Endodermal cell (in vitro differentiated cells): ENCODE results near the gene CAMK2B. TPM values are rescaled to one million over a fixed set of nuclear protein-coding genes. Genes with fewer than 3 reads are reported as not detected.

Source experiments
- DNase-seq: peaks from one replicate; pipeline ENCODE4 v3.0.0-alpha.2; 2017
- H3K27ac ChIP-seq: 2 replicates; pipeline ENCODE4 v1.5.1; 2013; ENCODE audit warnings: mild to moderate bottlenecking, low read depth, low read length, moderate library complexity
- H3K27me3 ChIP-seq: 2 replicates; pipeline ENCODE4 v1.6.1; 2013; ENCODE audit warnings: mild to moderate bottlenecking, low read length, moderate library complexity; ENCODE audit not compliant: insufficient read depth, control insufficient read depth, poor library complexity, severe bottlenecking
- H3K36me3 ChIP-seq: 2 replicates; pipeline ENCODE4 v1.7.0; 2013; ENCODE audit warnings: mild to moderate bottlenecking, low read length, moderate library complexity; ENCODE audit not compliant: control insufficient read depth, insufficient read depth
- H3K4me1 ChIP-seq: one replicate; pipeline ENCODE4 v1.7.0; 2013; ENCODE audit warnings: low read length; ENCODE audit not compliant: control insufficient read depth, insufficient read depth
- H3K4me3 ChIP-seq: 2 replicates; pipeline ENCODE4 v1.5.1; 2013; ENCODE audit warnings: mild to moderate bottlenecking, low read length, moderate library complexity
- H3K9ac ChIP-seq: 2 replicates; pipeline ENCODE4 v1.6.1; 2013; ENCODE audit warnings: mild to moderate bottlenecking, low read length, moderate library complexity; ENCODE audit not compliant: poor library complexity, severe bottlenecking; ENCODE audit errors: extremely low read depth
- H3K9me3 ChIP-seq: 2 replicates; pipeline ENCODE4 v1.6.1; 2013; ENCODE audit warnings: mild to moderate bottlenecking, low read length, moderate library complexity; ENCODE audit not compliant: control insufficient read depth
- H3K27ac Mint-ChIP-seq: 2 replicates; pipeline ENCODE4 v1.8.0; 2020; ENCODE audit warnings: mixed read lengths
- H3K27me3 Mint-ChIP-seq: 2 replicates; pipeline ENCODE4 v1.8.0; 2021; ENCODE audit warnings: mild to moderate bottlenecking, mixed read lengths; ENCODE audit not compliant: insufficient read depth
- H3K36me3 Mint-ChIP-seq: 2 replicates; pipeline ENCODE4 v1.8.0; 2020; ENCODE audit warnings: low read depth, mixed read lengths
- H3K4me1 Mint-ChIP-seq: 2 replicates; pipeline ENCODE4 v1.8.0; 2020; ENCODE audit warnings: mixed read lengths
- H3K4me3 Mint-ChIP-seq: 2 replicates; pipeline ENCODE4 v1.8.0; 2020; ENCODE audit warnings: mild to moderate bottlenecking, moderate library complexity, mixed read lengths
- H3K9me3 Mint-ChIP-seq: 2 replicates; pipeline ENCODE4 v1.8.0; 2020; ENCODE audit warnings: mild to moderate bottlenecking, mixed read lengths
- WGBS, 2 experiments: methylation state at CpG; one replicate each; pipeline versions ENCODE4 v1.1.5 to v1.1.7; 2013; ENCODE audit warnings: missing lambda C conversion rate in 2 of 2, mixed read lengths in 1 of 2; ENCODE audit not compliant: insufficient coverage in 1 of 2, insufficient read length in 1 of 2; 5-methylcytosine and 5-hydroxymethylcytosine counted together
- total RNA-seq, 2 donors: library from RNA; stranded (reverse); fragmentation: NEBNext Ultra II Directional in 1 of 2; extraction: Animal tissue kit (Norgen Biotek cat#: 25700) in 1 of 2; gene quantifications; 2 replicates in 1 of 2; 3 replicates in 1 of 2; pipeline ENCODE4 v1.2.1, GENCODE V29; 2021
- TF ChIP-seq, protein P1 (sequence below): fragments of 200-600 bp; sonication (generic); conservative IDR thresholded peaks from 2 replicates; pipeline ENCODE4 v1.5.0; 2021; ENCODE audit warnings: antibody characterized with exemption, mild to moderate bottlenecking

Gene CAMK2B
- total RNA-seq, 2 donors from 2014 or later: 0.26 TPM; not detected in 1

DNA sequence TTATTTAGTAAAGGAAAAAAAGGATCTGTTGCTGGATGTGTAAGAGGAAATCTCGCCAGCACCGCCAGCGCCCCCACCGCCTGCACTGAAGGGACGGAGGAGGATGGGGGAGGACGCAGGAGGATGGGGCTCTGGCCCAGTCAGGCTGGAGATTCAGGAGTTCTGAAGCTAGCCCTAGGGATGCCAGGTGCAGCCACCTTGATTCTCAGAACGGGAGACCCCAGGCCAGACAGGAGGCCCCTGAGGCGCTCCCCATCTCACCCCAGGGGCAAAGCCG is 1.3 kb downstream of the CAMK2B start:
- Histone ChIP-seq H3K9me3 (no peaks in the 10 kb centered on the region), H3K4me3 (no peak overlapping the region), H3K36me3 (no peaks in the 10 kb centered on the region), H3K27me3 (peaks cover 80% of the 10 kb centered on the region), H3K9ac (no peak overlapping the region), H3K4me1 (no peaks in the 10 kb centered on the region), H3K27ac (no peak overlapping the region)
- WGBS, 2 experiments: 35 to 40% methylated on average over 1 to 9 of the region's 9 CpGs
- Mint-ChIP-seq H3K27ac (no peak overlapping the region), H3K36me3 (no peaks in the 10 kb centered on the region), H3K27me3 (peaks cover 71% of the 10 kb centered on the region), H3K4me3 (peak overlapping the region; percentile 60), H3K9me3 (no peaks in the 10 kb centered on the region), H3K4me1 (peaks cover 7% of the 10 kb centered on the region)
- TF ChIP-seq, protein P1, sequence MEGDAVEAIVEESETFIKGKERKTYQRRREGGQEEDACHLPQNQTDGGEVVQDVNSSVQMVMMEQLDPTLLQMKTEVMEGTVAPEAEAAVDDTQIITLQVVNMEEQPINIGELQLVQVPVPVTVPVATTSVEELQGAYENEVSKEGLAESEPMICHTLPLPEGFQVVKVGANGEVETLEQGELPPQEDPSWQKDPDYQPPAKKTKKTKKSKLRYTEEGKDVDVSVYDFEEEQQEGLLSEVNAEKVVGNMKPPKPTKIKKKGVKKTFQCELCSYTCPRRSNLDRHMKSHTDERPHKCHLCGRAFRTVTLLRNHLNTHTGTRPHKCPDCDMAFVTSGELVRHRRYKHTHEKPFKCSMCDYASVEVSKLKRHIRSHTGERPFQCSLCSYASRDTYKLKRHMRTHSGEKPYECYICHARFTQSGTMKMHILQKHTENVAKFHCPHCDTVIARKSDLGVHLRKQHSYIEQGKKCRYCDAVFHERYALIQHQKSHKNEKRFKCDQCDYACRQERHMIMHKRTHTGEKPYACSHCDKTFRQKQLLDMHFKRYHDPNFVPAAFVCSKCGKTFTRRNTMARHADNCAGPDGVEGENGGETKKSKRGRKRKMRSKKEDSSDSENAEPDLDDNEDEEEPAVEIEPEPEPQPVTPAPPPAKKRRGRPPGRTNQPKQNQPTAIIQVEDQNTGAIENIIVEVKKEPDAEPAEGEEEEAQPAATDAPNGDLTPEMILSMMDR: no peak
- DNase-seq: no peak

DNA sequence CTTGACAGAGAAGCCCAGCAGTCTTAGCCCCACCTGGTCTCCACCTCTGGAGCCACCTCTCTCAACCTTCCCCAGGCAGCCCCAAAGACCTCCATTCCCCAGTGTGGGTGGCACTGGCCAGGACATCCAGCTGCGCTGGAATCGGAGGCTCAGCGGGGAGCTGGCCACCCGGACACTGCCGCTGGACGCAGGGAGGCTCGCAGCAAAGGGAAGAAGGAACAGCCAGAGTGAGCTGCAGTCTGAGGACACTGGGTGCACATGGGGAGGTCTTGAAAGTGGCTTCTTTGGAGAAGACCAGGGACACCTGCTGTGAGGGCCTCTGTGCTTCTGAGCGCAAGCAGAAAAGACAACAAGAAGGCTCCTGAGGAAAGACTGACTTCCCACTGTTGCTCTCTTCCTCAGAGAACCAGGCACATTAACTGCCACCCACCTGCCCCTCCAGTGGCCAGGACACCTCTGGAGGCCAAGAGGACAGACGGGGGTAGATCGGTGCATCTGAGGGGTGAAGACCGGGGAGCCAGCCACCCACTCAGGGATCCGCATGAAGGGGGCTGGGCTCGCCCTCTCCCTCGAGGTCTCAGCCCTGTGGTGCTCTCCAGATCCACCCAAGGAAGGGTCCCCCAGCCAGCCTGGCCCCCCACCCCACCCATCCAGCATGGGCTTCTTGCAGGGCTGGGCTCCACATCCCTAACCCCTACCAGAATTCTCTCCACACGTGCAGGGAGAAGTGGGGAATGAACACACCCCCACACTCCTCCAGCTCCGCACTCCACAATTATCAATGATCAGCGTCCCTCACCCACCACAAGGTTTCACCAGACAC is 1.8 kb downstream of the CAMK2B start:
- Mint-ChIP-seq H3K27ac (no peak overlapping the region), H3K36me3 (no peaks in the 10 kb centered on the region), H3K4me3 (peak overlapping the region; percentile 60), H3K27me3 (peaks cover 66% of the 10 kb centered on the region), H3K9me3 (no peaks in the 10 kb centered on the region), H3K4me1 (peaks cover 7% of the 10 kb centered on the region)
- 89 to 93% methylated on average over 6 to 16 of the region's 17 CpGs for WGBS, 2 experiments
- H3K27me3 ChIP-seq: peaks cover 75% of the 10 kb centered on the region
- no peak overlapping the region for H3K9ac ChIP-seq
- H3K27ac ChIP-seq: no peak overlapping the region
- H3K9me3 ChIP-seq: no peaks in the 10 kb centered on the region
- peak; percentile 39 for DNase-seq
- TF ChIP-seq, protein P1: no peak
- H3K4me3 ChIP-seq: no peak overlapping the region
- no peaks in the 10 kb centered on the region for H3K4me1 ChIP-seq
- H3K36me3 ChIP-seq: no peaks in the 10 kb centered on the region

DNA sequence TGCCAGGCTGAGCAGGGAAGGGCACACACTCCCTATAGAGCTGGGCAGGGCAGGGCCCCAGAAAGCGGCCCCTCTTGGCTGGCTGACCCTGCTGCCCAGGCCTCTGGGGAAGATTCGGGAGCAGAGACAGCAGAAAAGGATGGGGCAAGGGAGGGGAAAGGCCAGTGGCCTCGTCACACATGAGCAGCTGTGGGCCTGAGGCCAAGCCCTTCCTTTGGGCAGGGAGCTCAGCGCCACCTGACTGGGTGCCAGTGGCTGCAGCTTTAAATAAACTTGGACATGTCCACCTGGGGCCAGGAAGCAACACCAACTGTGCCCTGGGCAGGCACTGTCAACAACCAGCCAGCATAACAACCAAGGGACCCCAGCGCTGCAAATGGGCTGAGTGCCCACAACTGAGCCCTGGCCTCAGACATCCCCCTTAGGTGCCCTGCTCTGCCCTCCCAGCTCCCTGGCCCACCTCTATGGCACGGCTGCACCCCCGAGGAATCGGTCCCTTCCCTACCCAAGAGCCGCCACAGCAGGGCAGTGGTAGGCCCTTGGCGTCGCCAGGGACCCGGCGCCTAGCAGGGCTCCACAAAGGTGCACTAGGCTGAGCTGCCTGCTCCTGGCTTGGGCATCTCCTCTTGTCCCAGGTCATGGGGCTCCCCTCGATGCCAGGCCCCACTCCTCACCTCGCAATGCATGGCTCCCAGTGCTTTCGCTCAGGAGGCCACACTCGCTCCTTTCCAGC is 2.6 kb downstream of the CAMK2B start:
- DNase-seq: no peak
- H3K9me3 ChIP-seq: no peaks in the 10 kb centered on the region
- Mint-ChIP-seq H3K4me1 (peaks cover 7% of the 10 kb centered on the region), H3K27me3 (peaks cover 58% of the 10 kb centered on the region), H3K27ac (no peak overlapping the region), H3K36me3 (no peaks in the 10 kb centered on the region), H3K4me3 (no peak overlapping the region), H3K9me3 (no peaks in the 10 kb centered on the region)
- peaks cover 72% of the 10 kb centered on the region for H3K27me3 ChIP-seq
- 91 to 99% methylated on average over 11 to 17 of the region's 17 CpGs for WGBS, 2 experiments
- H3K4me3 ChIP-seq: no peak overlapping the region
- TF ChIP-seq, protein P1: no peak
- H3K36me3 ChIP-seq: no peaks in the 10 kb centered on the region
- H3K9ac ChIP-seq: no peak overlapping the region
- H3K27ac ChIP-seq: no peak overlapping the region
- no peaks in the 10 kb centered on the region for H3K4me1 ChIP-seq
